ENCODE results near the gene EXOG. TPM values are rescaled to one million over a fixed set of nuclear protein-coding genes. Genes with fewer than 3 reads are reported as not detected.

The EXOG gene
- total RNA-seq, 1 donor from 2014 or later, result 16.5 TPM

DNA sequence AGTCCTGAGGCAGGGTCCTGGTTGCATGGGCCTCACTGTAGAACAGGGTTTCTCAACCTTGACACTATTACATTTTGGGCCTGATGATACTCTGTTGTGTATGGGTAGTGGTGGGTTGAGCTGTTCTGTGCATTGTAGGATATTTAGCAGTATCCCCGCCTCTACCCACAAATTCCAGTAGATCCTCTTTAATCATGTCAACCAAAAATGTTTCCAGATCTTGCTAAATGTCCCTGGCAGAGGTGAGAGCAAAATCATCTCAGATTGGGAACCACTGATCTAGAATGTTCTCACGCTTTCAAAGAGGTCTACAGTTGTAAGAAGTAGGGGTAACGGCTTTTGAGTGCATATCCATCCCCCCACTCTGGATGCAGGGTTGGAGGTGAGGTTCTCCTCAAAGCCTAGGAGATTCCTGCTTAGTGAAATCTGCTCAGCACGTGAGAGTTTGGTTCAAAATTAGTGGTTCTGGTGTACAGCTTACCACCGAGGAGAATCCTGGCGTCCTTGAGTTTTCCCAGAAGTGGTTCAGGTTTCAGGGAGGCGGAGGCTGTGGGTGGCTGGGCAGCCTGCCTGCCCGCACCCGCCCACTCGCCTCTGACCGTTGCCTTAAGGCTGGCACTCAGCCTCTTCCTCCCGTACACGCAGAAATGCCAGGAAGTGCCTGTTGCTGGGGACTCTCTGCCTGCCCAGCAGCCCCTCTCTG, 37.2 kb upstream of the EXOG start:
- no peaks in the 10 kb centered on the region for H3K27me3 Mint-ChIP-seq (ENCODE audit: low read depth)
- no peak overlapping the region for H3K4me3 Mint-ChIP-seq (ENCODE audit: unreplicated experiment)
- no peaks in the 10 kb centered on the region for H3K36me3 Mint-ChIP-seq (ENCODE audit: low read depth)

DNA sequence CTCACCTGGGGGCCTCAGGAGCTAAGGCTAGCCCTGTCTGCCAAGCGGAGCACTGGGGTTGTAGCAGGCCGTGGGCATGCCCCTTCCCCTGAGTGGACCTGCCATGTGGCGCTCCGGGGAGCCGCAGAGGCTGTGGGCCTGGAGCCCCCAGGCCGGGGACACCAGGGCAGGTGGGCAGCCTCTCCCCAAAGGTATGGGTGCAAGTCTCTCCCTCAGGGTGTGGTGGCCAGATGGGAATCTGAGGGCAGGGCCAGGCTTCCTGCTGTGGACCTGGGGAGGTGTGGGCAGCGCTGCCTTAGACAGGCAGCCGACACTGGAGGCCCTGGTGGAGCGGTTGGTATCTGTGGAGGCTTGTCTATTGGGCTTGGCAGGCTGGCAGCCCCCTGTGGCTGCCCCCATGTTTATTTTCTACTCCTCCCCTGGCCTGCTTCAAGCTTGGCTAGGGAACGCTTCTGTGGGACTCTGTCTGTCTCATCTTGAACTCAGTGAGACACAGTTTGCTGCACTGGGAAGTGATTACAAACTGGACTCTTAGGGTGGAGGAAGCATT, 36.6 kb upstream of the EXOG start:
- Mint-ChIP-seq H3K4me1 (ENCODE audit: low read depth) (peaks cover 34% of the 10 kb centered on the region), H3K36me3 (ENCODE audit: low read depth) (no peaks in the 10 kb centered on the region), H3K4me3 (ENCODE audit: unreplicated experiment) (no peak overlapping the region), H3K27ac (ENCODE audit: unreplicated experiment) (peak overlapping the region; percentile 49), H3K27me3 (ENCODE audit: low read depth) (no peaks in the 10 kb centered on the region), H3K9me3 (ENCODE audit: low read depth) (no peaks in the 10 kb centered on the region)
- no peak for DNase-seq (ENCODE audit: low spot score)
- TF ChIP-seq, protein P1, sequence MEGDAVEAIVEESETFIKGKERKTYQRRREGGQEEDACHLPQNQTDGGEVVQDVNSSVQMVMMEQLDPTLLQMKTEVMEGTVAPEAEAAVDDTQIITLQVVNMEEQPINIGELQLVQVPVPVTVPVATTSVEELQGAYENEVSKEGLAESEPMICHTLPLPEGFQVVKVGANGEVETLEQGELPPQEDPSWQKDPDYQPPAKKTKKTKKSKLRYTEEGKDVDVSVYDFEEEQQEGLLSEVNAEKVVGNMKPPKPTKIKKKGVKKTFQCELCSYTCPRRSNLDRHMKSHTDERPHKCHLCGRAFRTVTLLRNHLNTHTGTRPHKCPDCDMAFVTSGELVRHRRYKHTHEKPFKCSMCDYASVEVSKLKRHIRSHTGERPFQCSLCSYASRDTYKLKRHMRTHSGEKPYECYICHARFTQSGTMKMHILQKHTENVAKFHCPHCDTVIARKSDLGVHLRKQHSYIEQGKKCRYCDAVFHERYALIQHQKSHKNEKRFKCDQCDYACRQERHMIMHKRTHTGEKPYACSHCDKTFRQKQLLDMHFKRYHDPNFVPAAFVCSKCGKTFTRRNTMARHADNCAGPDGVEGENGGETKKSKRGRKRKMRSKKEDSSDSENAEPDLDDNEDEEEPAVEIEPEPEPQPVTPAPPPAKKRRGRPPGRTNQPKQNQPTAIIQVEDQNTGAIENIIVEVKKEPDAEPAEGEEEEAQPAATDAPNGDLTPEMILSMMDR (IDR thresholded peaks at IDR 0.05), result no peak

More for the DNA sequence above, 37.2 kb upstream of the EXOG start:
- Mint-ChIP-seq H3K4me1 (ENCODE audit: low read depth) (peaks cover 34% of the 10 kb centered on the region), H3K9me3 (ENCODE audit: low read depth) (no peaks in the 10 kb centered on the region), H3K27ac (ENCODE audit: unreplicated experiment) (no peak overlapping the region)
- TF ChIP-seq, protein P1 (IDR thresholded peaks at IDR 0.05), result no peak
- DNase-seq (ENCODE audit: low spot score), result no peak

DNA sequence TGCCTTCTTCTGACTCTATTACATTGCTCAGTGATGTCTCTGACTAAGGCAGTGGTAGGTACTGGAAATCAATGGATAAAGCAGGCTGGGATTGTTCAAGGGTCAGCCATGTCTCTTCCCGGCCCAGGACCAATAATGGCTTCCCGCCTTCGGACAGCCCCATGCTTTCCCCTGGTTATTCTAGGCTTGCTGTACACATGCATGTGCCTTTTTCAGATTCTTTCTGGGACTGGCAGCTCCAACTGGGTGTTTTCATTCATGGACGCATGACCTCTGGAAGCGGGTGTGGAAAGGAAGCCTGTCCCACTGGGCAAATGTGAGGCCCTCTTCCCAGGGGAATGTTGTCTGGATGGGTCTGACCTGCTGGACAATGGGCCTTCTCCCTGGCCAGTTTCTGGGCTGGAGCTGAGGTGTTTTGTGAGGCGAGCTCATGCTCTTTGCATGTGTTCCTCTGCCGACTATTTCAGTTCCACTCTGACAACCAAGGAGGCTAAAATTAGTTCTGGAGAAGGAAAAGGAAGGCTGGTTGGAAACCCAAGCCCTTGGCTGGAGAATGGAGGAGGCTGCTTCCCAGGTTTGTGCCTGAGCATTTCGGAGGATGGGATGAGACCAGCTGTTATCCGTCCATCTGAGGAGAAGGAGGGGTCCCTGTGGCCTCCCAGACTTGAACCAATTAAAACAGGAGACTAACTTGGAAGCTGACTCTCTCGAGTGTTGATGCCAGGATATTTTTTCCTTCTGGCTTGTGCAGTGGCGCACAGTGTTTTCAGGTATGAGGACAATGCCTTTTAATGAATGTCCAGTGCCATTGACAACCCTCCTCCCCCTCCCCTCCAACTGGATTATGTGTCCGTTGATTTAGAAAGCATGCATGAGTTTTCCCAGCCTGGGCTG, 35.5 kb upstream of the EXOG start:
- TF ChIP-seq, protein P1 (IDR thresholded peaks at IDR 0.05), result no peak
- DNase-seq (ENCODE audit: low spot score), result no peak
- peaks cover 32% of the 10 kb centered on the region for H3K4me1 Mint-ChIP-seq (ENCODE audit: low read depth)
- no peak overlapping the region for H3K4me3 Mint-ChIP-seq (ENCODE audit: unreplicated experiment)
- H3K27ac Mint-ChIP-seq (ENCODE audit: unreplicated experiment), result peak overlapping the region; percentile 27
- H3K9me3 Mint-ChIP-seq (ENCODE audit: low read depth), result peaks cover 4% of the 10 kb centered on the region
- H3K36me3 Mint-ChIP-seq (ENCODE audit: low read depth), result peaks cover 2% of the 10 kb centered on the region
- H3K27me3 Mint-ChIP-seq (ENCODE audit: low read depth), result no peaks in the 10 kb centered on the region

DNA sequence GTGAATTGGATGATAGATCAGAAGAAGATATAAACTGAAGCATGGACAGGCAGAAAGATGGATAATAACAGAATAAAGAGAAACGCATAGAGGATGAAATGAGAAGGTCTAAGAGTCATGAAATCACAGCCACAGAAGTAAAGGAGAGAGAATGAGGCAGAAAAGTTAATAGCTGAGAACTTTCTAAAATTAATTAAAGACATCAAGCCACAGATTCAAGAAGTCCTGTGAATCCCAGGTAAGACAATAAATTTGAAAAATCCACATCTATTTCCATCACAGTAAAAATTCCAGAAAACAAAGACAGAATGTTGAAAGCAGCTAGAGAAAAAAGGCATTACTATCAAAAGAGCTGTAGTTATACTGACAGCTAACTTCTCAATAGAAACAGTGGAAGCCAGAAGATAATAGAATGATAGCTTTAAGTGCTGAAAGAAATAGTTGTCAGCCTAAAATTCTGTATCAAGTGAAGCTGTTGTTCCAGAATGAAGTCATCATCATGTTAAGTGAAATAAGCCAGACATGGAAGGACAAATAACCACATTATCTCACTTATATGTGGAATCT, 30.5 kb upstream of the EXOG start:
- H3K9me3 Mint-ChIP-seq (ENCODE audit: low read depth), result peaks cover 29% of the 10 kb centered on the region
- DNase-seq (ENCODE audit: low spot score), result no peak
- no peaks in the 10 kb centered on the region for H3K27me3 Mint-ChIP-seq (ENCODE audit: low read depth)
- peaks cover 7% of the 10 kb centered on the region for H3K36me3 Mint-ChIP-seq (ENCODE audit: low read depth)
- peaks cover 9% of the 10 kb centered on the region for H3K4me1 Mint-ChIP-seq (ENCODE audit: low read depth)
- H3K27ac Mint-ChIP-seq (ENCODE audit: unreplicated experiment), result no peak overlapping the region
- no peak overlapping the region for H3K4me3 Mint-ChIP-seq (ENCODE audit: unreplicated experiment)
- TF ChIP-seq, protein P1 (IDR thresholded peaks at IDR 0.05), result no peak

DNA sequence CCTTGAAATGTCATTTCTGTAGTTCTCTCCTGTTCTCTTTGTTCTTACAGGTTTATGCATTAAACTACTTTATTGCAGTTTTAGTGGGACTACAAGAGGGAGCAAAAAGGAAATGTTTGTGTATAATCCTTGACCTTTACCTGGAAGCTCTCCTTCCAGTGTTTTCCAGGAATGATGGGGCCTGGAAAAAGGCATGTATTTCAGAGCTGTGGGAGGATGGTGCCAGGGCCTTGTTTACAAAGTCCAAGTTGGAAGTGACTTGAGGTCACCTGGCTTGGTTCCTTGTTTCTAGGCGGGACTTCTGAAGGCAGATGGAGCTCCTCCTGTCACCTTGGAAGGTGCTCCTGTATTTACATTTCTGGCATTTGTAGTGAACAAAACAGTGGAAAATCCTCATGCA, 27.4 kb upstream of the EXOG start:
- peaks cover 7% of the 10 kb centered on the region for H3K36me3 Mint-ChIP-seq (ENCODE audit: low read depth)
- DNase-seq (ENCODE audit: low spot score), result no peak
- no peaks in the 10 kb centered on the region for H3K27me3 Mint-ChIP-seq (ENCODE audit: low read depth)
- H3K9me3 Mint-ChIP-seq (ENCODE audit: low read depth), result peaks cover 32% of the 10 kb centered on the region
- TF ChIP-seq, protein P1 (IDR thresholded peaks at IDR 0.05), result no peak
- no peak overlapping the region for H3K4me3 Mint-ChIP-seq (ENCODE audit: unreplicated experiment)
- H3K4me1 Mint-ChIP-seq (ENCODE audit: low read depth), result peaks cover 18% of the 10 kb centered on the region
- H3K27ac Mint-ChIP-seq (ENCODE audit: unreplicated experiment), result no peak overlapping the region

All from chondrocyte (in vitro differentiated cells).